Measurements from ENCODE around the gene MAGI3. TPM values are rescaled to one million over a fixed set of nuclear protein-coding genes. Genes with fewer than 3 reads are reported as not detected.

The MAGI3 gene
- total and polyA plus RNA-seq, 2 donors (not counting 1 experiment from before 2014, with no cell fraction given), result 0.30 to 0.67 TPM

DNA sequence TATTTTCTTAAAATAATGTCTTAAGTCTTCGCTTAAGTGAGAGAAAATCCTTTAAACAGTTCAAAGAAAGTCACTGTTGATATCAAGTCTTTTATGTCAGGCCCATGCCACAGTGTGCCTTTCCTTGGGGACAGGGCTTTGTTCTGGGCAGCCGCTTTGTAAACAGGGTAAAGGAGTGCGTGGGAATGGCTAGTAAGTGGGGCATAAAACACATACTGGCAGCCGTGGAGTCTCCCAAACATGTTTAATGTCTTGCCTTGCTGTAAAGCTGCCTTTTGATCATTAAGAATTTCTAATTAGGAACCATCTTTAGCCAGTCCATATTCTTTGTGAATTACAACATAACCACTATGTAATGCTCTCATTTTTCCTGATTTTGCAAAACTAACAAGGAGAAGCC, 269.2 kb downstream of the MAGI3 start:
- Histone ChIP-seq H3K4me2 (replicated peaks; ENCODE audit: low read depth, low read length, poor library complexity, severe bottlenecking) (no peak overlapping the region), H4K20me1 (ENCODE audit: control insufficient read depth, insufficient read depth, low read length, poor library complexity, severe bottlenecking) (no peaks in the 10 kb centered on the region), H3K9me3 (ENCODE audit: control extremely low read depth in 1 of 3, control insufficient read depth in 2 of 3, insufficient read depth in 1 of 3, low read length in 2 of 3) (no peaks in the 10 kb centered on the region), H3K36me3 (replicated peaks in 1 of 2; ENCODE audit: control extremely low read depth in 1 of 2, control insufficient read depth in 1 of 2, extremely low read depth in 1 of 2, insufficient read depth in 2 of 2, low read length in 1 of 2) (no peaks in the 10 kb centered on the region), H3K9ac (ENCODE audit: low read length) (no peak overlapping the region), H3K4me1 (ENCODE audit: control insufficient read depth in 2 of 2, insufficient read depth in 2 of 2, low read length in 2 of 2) (no peaks in the 10 kb centered on the region), H3K79me2 (ENCODE audit: control insufficient read depth, insufficient read depth, low read length) (no peaks in the 10 kb centered on the region), H3K27me3 (replicated peaks in 1 of 4; ENCODE audit: control extremely low read depth in 1 of 4, control insufficient read depth in 3 of 4, insufficient read depth in 4 of 4, low read length in 3 of 4) (no peaks in the 10 kb centered on the region), H3K4me3 (ENCODE audit: control extremely low read depth in 1 of 5, extremely low read depth in 1 of 5, insufficient read depth in 1 of 5, low read depth in 2 of 5, low read length in 4 of 5) (no peak overlapping the region), H3K27ac (ENCODE audit: low read length in 2 of 2) (no peak overlapping the region), H2AFZ (ENCODE audit: insufficient read depth, low read depth, low read length, poor library complexity, severe bottlenecking) (no peak overlapping the region)
- H3K27ac Mint-ChIP-seq, result no peak overlapping the region
- no peak for ATAC-seq (ENCODE audit: low read depth)
- no peaks in the 10 kb centered on the region for H3K27me3 Mint-ChIP-seq
- WGBS (ENCODE audit: insufficient coverage), result 85% methylated on average over 2 of the region's 4 CpGs
- ChIA-PET POLR2A (no interaction called here), CTCF (no interaction called here)
- TF ChIP-seq, protein P1, sequence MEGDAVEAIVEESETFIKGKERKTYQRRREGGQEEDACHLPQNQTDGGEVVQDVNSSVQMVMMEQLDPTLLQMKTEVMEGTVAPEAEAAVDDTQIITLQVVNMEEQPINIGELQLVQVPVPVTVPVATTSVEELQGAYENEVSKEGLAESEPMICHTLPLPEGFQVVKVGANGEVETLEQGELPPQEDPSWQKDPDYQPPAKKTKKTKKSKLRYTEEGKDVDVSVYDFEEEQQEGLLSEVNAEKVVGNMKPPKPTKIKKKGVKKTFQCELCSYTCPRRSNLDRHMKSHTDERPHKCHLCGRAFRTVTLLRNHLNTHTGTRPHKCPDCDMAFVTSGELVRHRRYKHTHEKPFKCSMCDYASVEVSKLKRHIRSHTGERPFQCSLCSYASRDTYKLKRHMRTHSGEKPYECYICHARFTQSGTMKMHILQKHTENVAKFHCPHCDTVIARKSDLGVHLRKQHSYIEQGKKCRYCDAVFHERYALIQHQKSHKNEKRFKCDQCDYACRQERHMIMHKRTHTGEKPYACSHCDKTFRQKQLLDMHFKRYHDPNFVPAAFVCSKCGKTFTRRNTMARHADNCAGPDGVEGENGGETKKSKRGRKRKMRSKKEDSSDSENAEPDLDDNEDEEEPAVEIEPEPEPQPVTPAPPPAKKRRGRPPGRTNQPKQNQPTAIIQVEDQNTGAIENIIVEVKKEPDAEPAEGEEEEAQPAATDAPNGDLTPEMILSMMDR (IDR thresholded peaks at IDR 0.05), result no peak
- no peak for TF ChIP-seq EZH2 (IDR thresholded peaks at IDR 0.05; ENCODE audit: borderline replicate concordance, insufficient read depth, low read depth, low read length, poor library complexity, severe bottlenecking)
- H3K9me3 Mint-ChIP-seq (ENCODE audit: insufficient read depth), result no peaks in the 10 kb centered on the region
- no peak overlapping the region for H3K4me3 Mint-ChIP-seq
- intact Hi-C loops (cut with micrococcal nuclease), result no loop called here
- H3K4me1 Mint-ChIP-seq, result no peaks in the 10 kb centered on the region
- DNase-seq, result no peak

DNA sequence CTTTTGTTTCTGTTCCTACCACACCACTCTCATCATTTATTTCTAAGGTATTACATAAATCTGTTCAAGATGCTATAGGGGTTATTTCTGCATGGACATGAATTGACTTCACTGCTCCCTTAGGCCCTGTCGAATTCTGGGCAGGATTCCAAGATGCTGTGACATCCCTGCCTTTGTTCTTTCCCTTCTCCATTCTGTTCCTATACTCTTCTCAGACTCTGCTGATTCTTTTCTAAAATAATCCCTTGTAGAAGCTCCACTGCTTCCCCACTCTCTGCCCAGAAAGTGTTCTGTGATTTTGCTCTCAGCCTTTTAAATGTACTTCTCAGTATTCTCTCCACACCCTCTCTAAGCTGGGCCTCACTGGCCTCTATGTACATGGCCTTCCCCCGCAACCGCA, 269.8 kb downstream of the MAGI3 start:
- H3K27me3 Mint-ChIP-seq, result no peaks in the 10 kb centered on the region
- no peaks in the 10 kb centered on the region for H3K27me3 ChIP-seq (replicated peaks in 1 of 4; ENCODE audit: control extremely low read depth in 1 of 4, control insufficient read depth in 3 of 4, insufficient read depth in 4 of 4, low read length in 3 of 4)
- no peaks in the 10 kb centered on the region for H3K4me1 Mint-ChIP-seq
- H2AFZ ChIP-seq (ENCODE audit: insufficient read depth, low read depth, low read length, poor library complexity, severe bottlenecking), result no peak overlapping the region
- intact Hi-C loops (cut with micrococcal nuclease), result no loop called here
- CTCF ChIA-PET, result interaction anchor here (0.6 kb wide), 1 partner anchor 34 kb away, joined by 3 read pairs; no protein-coding TSS in a partner anchor
- 50% methylated on average over 1 of the region's 3 CpGs for WGBS (ENCODE audit: insufficient coverage)
- H3K4me3 ChIP-seq (ENCODE audit: control extremely low read depth in 1 of 5, extremely low read depth in 1 of 5, insufficient read depth in 1 of 5, low read depth in 2 of 5, low read length in 4 of 5), result no peak overlapping the region
- H3K9ac ChIP-seq (ENCODE audit: low read length), result no peak overlapping the region
- no peak overlapping the region for H3K27ac Mint-ChIP-seq
- DNase-seq (no peak), ATAC-seq (ENCODE audit: low read depth) (no peak)
- H3K27ac ChIP-seq (ENCODE audit: low read length in 2 of 2), result no peak overlapping the region
- no peaks in the 10 kb centered on the region for H3K9me3 ChIP-seq (ENCODE audit: control extremely low read depth in 1 of 3, control insufficient read depth in 2 of 3, insufficient read depth in 1 of 3, low read length in 2 of 3)
- H4K20me1 ChIP-seq (ENCODE audit: control insufficient read depth, insufficient read depth, low read length, poor library complexity, severe bottlenecking), result no peaks in the 10 kb centered on the region
- no peak overlapping the region for H3K4me3 Mint-ChIP-seq
- no peak overlapping the region for H3K4me2 ChIP-seq (replicated peaks; ENCODE audit: low read depth, low read length, poor library complexity, severe bottlenecking)
- no peaks in the 10 kb centered on the region for H3K4me1 ChIP-seq (ENCODE audit: control insufficient read depth in 2 of 2, insufficient read depth in 2 of 2, low read length in 2 of 2)
- H3K9me3 Mint-ChIP-seq (ENCODE audit: insufficient read depth), result no peaks in the 10 kb centered on the region
- H3K36me3 ChIP-seq (replicated peaks in 1 of 2; ENCODE audit: control extremely low read depth in 1 of 2, control insufficient read depth in 1 of 2, extremely low read depth in 1 of 2, insufficient read depth in 2 of 2, low read length in 1 of 2), result no peaks in the 10 kb centered on the region
- POLR2A ChIA-PET, result no interaction called here
- no peaks in the 10 kb centered on the region for H3K79me2 ChIP-seq (ENCODE audit: control insufficient read depth, insufficient read depth, low read length)
- no peak for TF ChIP-seq EZH2 (IDR thresholded peaks at IDR 0.05; ENCODE audit: borderline replicate concordance, insufficient read depth, low read depth, low read length, poor library complexity, severe bottlenecking)
- TF ChIP-seq, protein P1 (IDR thresholded peaks at IDR 0.05), result no peak

Measured in B cell (primary cell).